Tibial nerve (tissue), 4 donors: ENCODE results near the gene WFDC5. TPM values are rescaled to one million over a fixed set of nuclear protein-coding genes. Genes with fewer than 3 reads are reported as not detected.

Experiments used
- DNase-seq, 2 donors: peaks; one replicate each; pipeline ENCODE4 v3.0.0-alpha.2; 2019; ENCODE audit warnings: low spot score in 2 of 2
- H3K27ac ChIP-seq, 4 donors: fragments of 200-600 bp; sonication (generic) in 3 of 4; one replicate each; pipeline ENCODE4 v1.5.1; 2017 to 2019; ENCODE audit warnings: mild to moderate bottlenecking in 1 of 4
- H3K27me3 ChIP-seq, 2 donors: fragments of 200-600 bp; sonication (generic) in 1 of 2; one replicate each; pipeline versions ENCODE4 v1.5.1 to v1.6.0; 2017 to 2019
- H3K36me3 ChIP-seq, 3 donors: fragments of 200-600 bp; sonication (generic); one replicate each; pipeline ENCODE4 v1.5.1; 2018 to 2019
- H3K4me1 ChIP-seq, 4 donors: fragments of 200-600 bp; sonication (generic) in 3 of 4; one replicate each; pipeline ENCODE4 v1.5.1; 2017 to 2019
- H3K4me3 ChIP-seq, 4 donors: fragments of 200-600 bp; sonication (generic) in 3 of 4; one replicate each; pipeline ENCODE4 v1.5.1; 2017 to 2019; ENCODE audit warnings: mild to moderate bottlenecking in 1 of 4, moderate library complexity in 1 of 4
- H3K9me3 ChIP-seq, 4 donors: fragments of 200-600 bp; sonication (generic) in 3 of 4; one replicate each; pipeline ENCODE4 v1.5.1; 2017 to 2019
- CTCF ChIP-seq, 5 experiments: fragments of 200-600 bp in 3 of 5; fragments of 450-650 bp in 2 of 5; sonication (generic) in 3 of 5; IDR thresholded peaks; one replicate each; pipeline ENCODE4 v1.5.1; 2016 to 2019; ENCODE audit warnings: antibody characterized with exemption in 5 of 5, mild to moderate bottlenecking in 3 of 5, moderate library complexity in 2 of 5
- EP300 ChIP-seq, 2 donors: sonication (generic); formaldehyde crosslinking; IDR thresholded peaks; one replicate each; pipeline ENCODE4 v1.6.1; 2017; ENCODE audit warnings: antibody characterized with exemption in 2 of 2, mild to moderate bottlenecking in 1 of 2
- POLR2A ChIP-seq, 2 donors: fragments of 450-650 bp; IDR thresholded peaks; one replicate each; pipeline ENCODE4 v1.6.1; 2017; ENCODE audit warnings: antibody characterized with exemption in 2 of 2, mild to moderate bottlenecking in 2 of 2, moderate library complexity in 2 of 2
- WGBS, 2 donors: methylation state at CpG; one replicate each; pipeline ENCODE4 v1.1.5; 2018; 5-methylcytosine and 5-hydroxymethylcytosine counted together
- total RNA-seq, 4 donors: library from RNA; depleted of rRNA; stranded (reverse); fragments of >200 nt; gene quantifications; one replicate each; pipeline ENCODE4 v1.1.0, GENCODE V29; 2016

The WFDC5 gene
- total RNA-seq, 4 donors from 2014 or later: not detected

- peaks cover 0 to 43% (median 2%) of the 10 kb centered on the region in 3 donors for H3K36me3 ChIP-seq
- DNase-seq: no peak
- H3K27me3 ChIP-seq: no peaks in the 10 kb centered on the region
- peaks cover 0 to 5% (median 0%) of the 10 kb centered on the region in 4 donors for H3K4me1 ChIP-seq
- peaks cover 0 to 13% (median 2%) of the 10 kb centered on the region in 4 donors for H3K9me3 ChIP-seq
- H3K4me3 ChIP-seq: no peak overlapping the region
- 98 to 99% methylated on average over 3 of the region's 3 CpGs for WGBS, 2 donors
- TF ChIP-seq EP300 (IDR thresholded peaks at IDR 0.05): no peak
- no peak for TF ChIP-seq CTCF (IDR thresholded peaks at IDR 0.05)
- TF ChIP-seq POLR2A (IDR thresholded peaks at IDR 0.05): no peak
- no peak overlapping the region for H3K27ac ChIP-seq
Observed at GRCh38 chr20:45082468-45082867, 32.5 kb downstream of the WFDC5 start.

- WGBS, 2 donors: 63 to 65% methylated on average over 5 of the region's 5 CpGs
- Histone ChIP-seq H3K4me1 (peaks cover 0 to 19% (median 0%) of the 10 kb centered on the region in 4 donors), H3K36me3 (peaks cover 0 to 46% (median 2%) of the 10 kb centered on the region in 3 donors), H3K27ac (peak overlapping the region in 1 of 4 donors; percentile 14), H3K4me3 (no peak overlapping the region), H3K27me3 (no peaks in the 10 kb centered on the region), H3K9me3 (peaks cover 0 to 13% (median 2%) of the 10 kb centered on the region in 4 donors)
- DNase-seq: no peak
- TF ChIP-seq CTCF (IDR thresholded peaks at IDR 0.05) (peak in 1 of 5 experiments; percentile 10), POLR2A (IDR thresholded peaks at IDR 0.05) (no peak)
Observed at GRCh38 chr20:45080867-45081624, 33.9 kb downstream of the WFDC5 start.

GRCh38 chr20:45077559-45077958 is 37.4 kb downstream of the WFDC5 start:
- TF ChIP-seq EP300 (IDR thresholded peaks at IDR 0.05) (no peak), POLR2A (IDR thresholded peaks at IDR 0.05) (no peak), CTCF (IDR thresholded peaks at IDR 0.05) (no peak)
- Histone ChIP-seq H3K36me3 (peaks cover 0 to 50% (median 2%) of the 10 kb centered on the region in 3 donors), H3K4me3 (no peak overlapping the region), H3K9me3 (peaks cover 0 to 7% (median under 1%) of the 10 kb centered on the region in 4 donors), H3K4me1 (peaks cover 0 to 19% (median 0%) of the 10 kb centered on the region in 4 donors), H3K27ac (peak overlapping the region in 2 of 4 donors; percentile 27 to 66), H3K27me3 (no peaks in the 10 kb centered on the region)
- WGBS, 2 donors: 55 to 71% methylated on average over 3 of the region's 3 CpGs
- no peak for DNase-seq

- 53 to 72% methylated on average over 3 of the region's 3 CpGs for WGBS, 2 donors
- TF ChIP-seq EP300 (IDR thresholded peaks at IDR 0.05): no peak
- TF ChIP-seq CTCF (IDR thresholded peaks at IDR 0.05): no peak
Observed at GRCh38 chr20:45073221-45073620, 41.8 kb downstream of the WFDC5 start.

GRCh38 chr20:45072066-45072465 is 42.9 kb downstream of the WFDC5 start:
- no peaks in the 10 kb centered on the region for H3K9me3 ChIP-seq
- H3K27me3 ChIP-seq: no peaks in the 10 kb centered on the region
- no peak for DNase-seq
- peaks cover 0 to 10% (median 0%) of the 10 kb centered on the region in 4 donors for H3K4me1 ChIP-seq
- H3K27ac ChIP-seq: no peak overlapping the region
- TF ChIP-seq CTCF (IDR thresholded peaks at IDR 0.05): no peak
- no peak for TF ChIP-seq EP300 (IDR thresholded peaks at IDR 0.05)
- TF ChIP-seq POLR2A (IDR thresholded peaks at IDR 0.05): no peak
- WGBS, 2 donors: 88 to 100% methylated on average over 1 of the region's 1 CpG
- peaks cover 0 to 24% (median 0%) of the 10 kb centered on the region in 3 donors for H3K36me3 ChIP-seq
- no peak overlapping the region for H3K4me3 ChIP-seq

More at GRCh38 chr20:45073221-45073620, 41.8 kb downstream of the WFDC5 start:
- no peak overlapping the region for H3K4me3 ChIP-seq
- H3K9me3 ChIP-seq: no peaks in the 10 kb centered on the region
- peaks cover 0 to 24% (median 0%) of the 10 kb centered on the region in 3 donors for H3K36me3 ChIP-seq
- no peaks in the 10 kb centered on the region for H3K27me3 ChIP-seq
- DNase-seq: no peak
- peak overlapping the region in 1 of 4 donors; percentile 6 for H3K27ac ChIP-seq
- peaks cover 0 to 19% (median 0%) of the 10 kb centered on the region in 4 donors for H3K4me1 ChIP-seq
